ENCODE results near the gene TNFSF18.

GRCh38 chr1:173057984-173058383, 7.2 kb upstream of the TNFSF18 start:
- TF ChIP-seq CTCF (conservative IDR thresholded peaks at IDR 0.05) = no peak
- TF ChIP-seq ZFX (IDR thresholded peaks at IDR 0.05) = no peak
